Prostate gland (tissue), 2 donors: Measurements from ENCODE around the gene ZNF366.

Source experiments
- POLR2A ChIP-seq: fragments of 450-650 bp; IDR thresholded peaks from one replicate; pipeline ENCODE4 v1.6.1; 2016; ENCODE audit warnings: antibody characterized with exemption, mild to moderate bottlenecking
- POLR2AphosphoS5 ChIP-seq: sonication (generic); formaldehyde crosslinking; IDR thresholded peaks from one replicate; pipeline ENCODE4 v1.6.1; 2017; ENCODE audit warnings: antibody characterized with exemption
- TF ChIP-seq, protein P1 (sequence below), 4 experiments: fragments of 200-600 bp in 2 of 4; fragments of 450-650 bp in 2 of 4; sonication (generic) in 2 of 4; IDR thresholded peaks; 1 replicate in 3 of 4; 2 replicates in 1 of 4; pipeline ENCODE4 v1.5.1; 2016 to 2019; ENCODE audit warnings: antibody characterized with exemption in 4 of 4, mild to moderate bottlenecking in 2 of 4, moderate library complexity in 2 of 4

DNA sequence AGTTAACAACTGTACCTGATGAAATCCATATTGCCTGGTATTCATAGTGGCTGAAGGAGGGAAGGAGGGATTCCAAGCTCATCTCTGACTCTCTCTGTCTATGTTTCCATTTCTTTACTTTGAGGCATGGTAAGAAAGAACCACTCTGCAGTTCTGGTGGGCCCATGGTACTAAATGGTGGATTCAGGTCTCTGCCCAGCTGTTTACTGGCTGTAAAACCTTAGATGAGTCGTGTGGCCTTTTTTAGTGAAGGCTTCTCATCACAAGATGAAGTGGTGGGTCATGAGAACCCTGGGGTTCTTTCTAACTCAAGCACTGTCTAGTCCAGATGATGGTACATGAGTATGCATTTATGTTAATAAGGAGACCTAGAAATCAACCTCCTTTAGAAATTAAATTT, 49.7 kb downstream of the ZNF366 start:
- TF ChIP-seq POLR2A (no peak), POLR2AphosphoS5 (no peak)
- TF ChIP-seq, protein P1, sequence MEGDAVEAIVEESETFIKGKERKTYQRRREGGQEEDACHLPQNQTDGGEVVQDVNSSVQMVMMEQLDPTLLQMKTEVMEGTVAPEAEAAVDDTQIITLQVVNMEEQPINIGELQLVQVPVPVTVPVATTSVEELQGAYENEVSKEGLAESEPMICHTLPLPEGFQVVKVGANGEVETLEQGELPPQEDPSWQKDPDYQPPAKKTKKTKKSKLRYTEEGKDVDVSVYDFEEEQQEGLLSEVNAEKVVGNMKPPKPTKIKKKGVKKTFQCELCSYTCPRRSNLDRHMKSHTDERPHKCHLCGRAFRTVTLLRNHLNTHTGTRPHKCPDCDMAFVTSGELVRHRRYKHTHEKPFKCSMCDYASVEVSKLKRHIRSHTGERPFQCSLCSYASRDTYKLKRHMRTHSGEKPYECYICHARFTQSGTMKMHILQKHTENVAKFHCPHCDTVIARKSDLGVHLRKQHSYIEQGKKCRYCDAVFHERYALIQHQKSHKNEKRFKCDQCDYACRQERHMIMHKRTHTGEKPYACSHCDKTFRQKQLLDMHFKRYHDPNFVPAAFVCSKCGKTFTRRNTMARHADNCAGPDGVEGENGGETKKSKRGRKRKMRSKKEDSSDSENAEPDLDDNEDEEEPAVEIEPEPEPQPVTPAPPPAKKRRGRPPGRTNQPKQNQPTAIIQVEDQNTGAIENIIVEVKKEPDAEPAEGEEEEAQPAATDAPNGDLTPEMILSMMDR (IDR thresholded peaks at IDR 0.05): no peak
